Stimulated activated effector memory CD8-positive, alpha-beta T cell treated with anti-CD3 and anti-CD28 coated beads, Interleukin-12 subunit alpha, Interleukin-12 subunit beta, amount 100 ng/mL, for 72 hours (primary cell): Measurements from ENCODE around the gene TSPAN7.

ENCODE experiments used
- ATAC-seq: fragments of 150-1000 bp; cut with Tn5 transposase; 2 replicates; pipeline ENCODE4 v1.10.0; 2021
- DNase-seq, 2 donors: peaks; one replicate each; pipeline ENCODE4 v3.0.0; 2021 to 2022; ENCODE audit warnings: low spot score in 2 of 2
- H3K27ac Mint-ChIP-seq: one replicate; pipeline ENCODE4 v1.8.0; 2022; ENCODE audit warnings: mild to moderate bottlenecking, mixed read lengths
- H3K36me3 Mint-ChIP-seq: one replicate; pipeline ENCODE4 v1.8.0; 2022; ENCODE audit warnings: mild to moderate bottlenecking, mixed read lengths
- H3K4me1 Mint-ChIP-seq: one replicate; pipeline ENCODE4 v1.8.0; 2022; ENCODE audit warnings: mixed read lengths
- H3K4me3 Mint-ChIP-seq: one replicate; pipeline ENCODE4 v1.8.0; 2022; ENCODE audit warnings: mild to moderate bottlenecking, mixed read lengths
- H3K9me3 Mint-ChIP-seq: one replicate; pipeline ENCODE4 v1.8.0; 2022; ENCODE audit warnings: mixed read lengths

The TSPAN7 gene

DNA sequence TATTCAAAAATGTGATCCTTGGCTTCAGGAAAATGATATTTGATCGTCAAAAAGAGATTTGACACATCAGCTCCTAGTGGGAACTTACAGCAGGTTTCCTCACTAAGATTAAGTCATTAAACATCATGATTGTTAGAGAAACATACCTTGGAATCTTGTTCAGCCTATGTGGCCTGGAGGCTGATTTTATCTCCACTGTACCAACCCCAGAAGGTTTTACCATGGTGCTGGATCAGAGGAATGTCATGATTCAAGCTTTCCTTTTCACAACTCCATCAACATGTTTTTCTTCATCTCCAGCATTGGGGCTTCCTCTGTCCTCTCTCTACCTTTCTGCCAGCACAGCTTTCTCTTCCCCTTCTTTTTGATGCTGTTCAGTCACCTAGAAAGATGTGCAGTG is 171.5 kb downstream of the TSPAN7 start:
- H3K4me3 Mint-ChIP-seq = no peak overlapping the region
- H3K36me3 Mint-ChIP-seq = no peaks in the 10 kb centered on the region
- H3K4me1 Mint-ChIP-seq = no peaks in the 10 kb centered on the region
- H3K27ac Mint-ChIP-seq = no peak overlapping the region
- no peak for ATAC-seq
- DNase-seq = no peak
- no peaks in the 10 kb centered on the region for H3K9me3 Mint-ChIP-seq
